GM23338 (cell line): Measurements from ENCODE around the gene PLA2R1. TPM values are rescaled to one million over a fixed set of nuclear protein-coding genes. Genes with fewer than 3 reads are reported as not detected.

Source experiments
- ATAC-seq: fragments of 200-7000 bp; cut with Tn5 transposase; 3 replicates; pipeline ENCODE4 v1.9.1; 2020
- DNase-seq: peaks from one replicate; pipeline ENCODE4 v3.0.0-alpha.2; 2015; ENCODE audit warnings: low spot score
- H2AFZ ChIP-seq: fragments of 200-600 bp; sonication (generic); 2 replicates; pipeline ENCODE4 v1.8.0; 2016; ENCODE audit warnings: antibody characterized with exemption, mild to moderate bottlenecking, moderate library complexity
- H3F3A ChIP-seq: fragments of 200-600 bp; sonication (generic); replicated peaks from 2 replicates; pipeline ENCODE4 v1.8.0; 2017; ENCODE audit warnings: antibody characterized with exemption, mixed run types, low read depth
- H3K27ac ChIP-seq: fragments of 200-600 bp; sonication (generic); 2 replicates; pipeline ENCODE4 v1.6.1; 2016; ENCODE audit warnings: low read depth
- H3K27me3 ChIP-seq: fragments of 200-600 bp; sonication (generic); 2 replicates; pipeline ENCODE4 v1.8.0; 2016; ENCODE audit warnings: mild to moderate bottlenecking, mixed run types, moderate library complexity; ENCODE audit not compliant: insufficient read depth
- H3K36me3 ChIP-seq: fragments of 200-600 bp; sonication (generic); 2 replicates; pipeline ENCODE4 v1.8.0; 2016; ENCODE audit warnings: mild to moderate bottlenecking; ENCODE audit not compliant: insufficient read depth
- H3K4me1 ChIP-seq: fragments of 200-600 bp; sonication (generic); 2 replicates; pipeline ENCODE4 v1.8.0; 2016; ENCODE audit warnings: mild to moderate bottlenecking, moderate library complexity; ENCODE audit not compliant: insufficient read depth
- H3K4me2 ChIP-seq: fragments of 200-600 bp; sonication (generic); 2 replicates; pipeline ENCODE4 v1.7.1; 2017; ENCODE audit warnings: mixed run types
- H3K4me3 ChIP-seq: fragments of 200-600 bp; sonication (generic); 2 replicates; pipeline ENCODE4 v1.6.1; 2016; ENCODE audit warnings: mixed run types
- H3K79me2 ChIP-seq: fragments of 200-600 bp; sonication (generic); replicated peaks from 2 replicates; pipeline ENCODE4 v1.8.0; 2017; ENCODE audit warnings: mild to moderate bottlenecking; ENCODE audit not compliant: insufficient read depth
- H3K9me2 ChIP-seq: fragments of 200-600 bp; sonication (generic); 2 replicates; pipeline ENCODE4 v1.8.0; 2017; ENCODE audit not compliant: insufficient read depth
- H4K20me1 ChIP-seq: fragments of 200-600 bp; sonication (generic); replicated peaks from 2 replicates; pipeline ENCODE4 v1.8.0; 2017; ENCODE audit warnings: mild to moderate bottlenecking; ENCODE audit not compliant: insufficient read depth
- H3K27ac Mint-ChIP-seq: 2 replicates; pipeline ENCODE4 v1.8.0; 2020; ENCODE audit warnings: inconsistent platforms, mild to moderate bottlenecking, moderate library complexity, mixed read lengths
- H3K27me3 Mint-ChIP-seq: 3 replicates; pipeline ENCODE4 v1.8.0; 2022; ENCODE audit warnings: low read depth, mild to moderate bottlenecking, moderate library complexity, mixed read lengths, inconsistent platforms; ENCODE audit not compliant: insufficient read depth, poor library complexity
- H3K36me3 Mint-ChIP-seq: 3 replicates; pipeline ENCODE4 v1.8.0; 2021; ENCODE audit warnings: low read depth, mild to moderate bottlenecking, inconsistent platforms, moderate library complexity, mixed read lengths
- H3K4me1 Mint-ChIP-seq: 3 replicates; pipeline ENCODE4 v1.8.0; 2020; ENCODE audit warnings: mild to moderate bottlenecking, inconsistent platforms, mixed read lengths
- H3K4me3 Mint-ChIP-seq: 3 replicates; pipeline ENCODE4 v1.8.0; 2021; ENCODE audit warnings: moderate library complexity, mild to moderate bottlenecking, inconsistent platforms, mixed read lengths
- H3K9me3 Mint-ChIP-seq: 3 replicates; pipeline ENCODE4 v1.8.0; 2020; ENCODE audit warnings: moderate library complexity, mild to moderate bottlenecking, inconsistent platforms, mixed read lengths
- CREB1 ChIP-seq: fragments of 250-450 bp; sonication (Bioruptor Pico); IDR thresholded peaks from 2 replicates; pipeline ENCODE4 v1.5.0; 2020; ENCODE audit warnings: low read depth, mild to moderate bottlenecking, moderate library complexity
- EZH2 ChIP-seq: fragments of 200-600 bp; sonication (generic); IDR thresholded peaks from one replicate; pipeline ENCODE4 v1.8.0; 2017; ENCODE audit warnings: antibody characterized with exemption, mild to moderate bottlenecking, low read depth; ENCODE audit not compliant: unreplicated experiment
- EZH2phosphoT487 ChIP-seq: fragments of 200-600 bp; sonication (generic); IDR thresholded peaks from one replicate; pipeline ENCODE4 v1.8.1; 2018; ENCODE audit warnings: antibody characterized with exemption; ENCODE audit not compliant: unreplicated experiment
- NANOG ChIP-seq: IDR thresholded peaks from 2 replicates; pipeline ENCODE4 v1.6.1; 2016; ENCODE audit warnings: antibody characterized with exemption, borderline replicate concordance
- POLR2AphosphoS5 ChIP-seq: IDR thresholded peaks from 2 replicates; pipeline ENCODE4 v1.6.1; 2016; ENCODE audit warnings: antibody characterized with exemption, low read depth
- STAT1 ChIP-seq: IDR thresholded peaks from one replicate; pipeline ENCODE4 v1.6.1; 2016; ENCODE audit warnings: antibody characterized with exemption; ENCODE audit not compliant: unreplicated experiment
- ZNF114 ChIP-seq: fragments of 250-450 bp; sonication (Bioruptor Pico); IDR thresholded peaks from 2 replicates; pipeline ENCODE4 v1.5.0; 2020; ENCODE audit warnings: mild to moderate bottlenecking, moderate library complexity
- ZNF331 ChIP-seq: fragments of 250-450 bp; sonication (Bioruptor Pico); IDR thresholded peaks from 2 replicates; pipeline ENCODE4 v1.5.0; 2020; ENCODE audit warnings: low read depth, mild to moderate bottlenecking, moderate library complexity
- polyA plus RNA-seq: library from polyadenylated mRNA; unstranded; fragments of >200 nt; fragmentation: Nextera tagmentation; extraction: Ambion mirVana; gene quantifications from 2 replicates; pipeline ENCODE4 v1.2.1, GENCODE V29; 2016
- total RNA-seq: library from RNA; depleted of rRNA; stranded (reverse); fragments of >200 nt; shearing (Covaris generic); gene quantifications from 2 replicates; pipeline ENCODE4 v1.2.3, GENCODE V29; 2014
- TF ChIP-seq, protein P1 (sequence below), 2 experiments: fragments of 200-600 bp in 1 of 2; sonication (generic) in 1 of 2; conservative IDR thresholded peaks; 2 replicates each; pipeline versions ENCODE4 v1.5.1 to v1.6.1; 2016 to 2017; ENCODE audit warnings: antibody characterized with exemption in 2 of 2, low read depth in 2 of 2, mild to moderate bottlenecking in 2 of 2, moderate library complexity in 1 of 2
- TF ChIP-seq, protein P2 (sequence below): IDR thresholded peaks from 2 replicates; pipeline ENCODE4 v1.6.1; 2016; ENCODE audit warnings: antibody characterized with exemption
- TF ChIP-seq, protein P3 (sequence below): fragments of 250-450 bp; sonication (Bioruptor Pico); IDR thresholded peaks from 2 replicates; pipeline ENCODE4 v1.5.0; 2020; ENCODE audit warnings: mild to moderate bottlenecking, moderate library complexity
- TF ChIP-seq, protein P4 (sequence below): IDR thresholded peaks from one replicate; pipeline ENCODE4 v1.6.1; 2018; ENCODE audit warnings: antibody characterized with exemption; ENCODE audit not compliant: unreplicated experiment

PLA2R1 gene
- total and polyA plus RNA-seq, 2 experiments from 2014 or later, result 0.57 to 1.2 TPM

DNA sequence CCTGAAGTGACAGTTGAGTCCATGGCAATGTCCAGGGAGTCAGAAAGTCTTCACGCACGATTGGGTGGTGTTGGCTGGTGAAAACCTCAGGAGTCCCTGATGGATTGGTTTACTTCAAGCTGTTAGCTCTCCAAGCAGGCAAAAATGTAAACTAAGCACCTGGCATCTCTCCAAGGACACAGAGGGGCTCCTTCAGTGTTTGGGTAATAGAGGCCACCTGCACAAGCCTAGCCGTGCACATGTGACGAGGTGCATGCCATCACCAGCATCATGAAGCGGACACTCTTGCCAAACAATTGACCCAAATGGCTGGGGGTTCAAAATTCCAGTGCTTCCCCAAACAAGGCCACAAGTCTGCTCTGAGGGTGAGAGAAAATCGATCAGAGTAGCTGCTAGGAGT, 159.7 kb downstream of the PLA2R1 start:
- no peak overlapping the region for H3K27ac Mint-ChIP-seq
- no peak overlapping the region for H3K27ac ChIP-seq
- peaks cover 6% of the 10 kb centered on the region; the same call in 1 of the 2 replicates for H3K4me1 ChIP-seq
- no peak for ATAC-seq
- H3K4me3 ChIP-seq, result no peak overlapping the region
- peaks cover 22% of the 10 kb centered on the region for H3K27me3 Mint-ChIP-seq
- H3K9me2 ChIP-seq, result no peaks in the 10 kb centered on the region
- no peak for DNase-seq
- peaks cover 28% of the 10 kb centered on the region for H3K27me3 ChIP-seq
- no peak overlapping the region for H3K4me2 ChIP-seq
- TF ChIP-seq, protein P1, sequence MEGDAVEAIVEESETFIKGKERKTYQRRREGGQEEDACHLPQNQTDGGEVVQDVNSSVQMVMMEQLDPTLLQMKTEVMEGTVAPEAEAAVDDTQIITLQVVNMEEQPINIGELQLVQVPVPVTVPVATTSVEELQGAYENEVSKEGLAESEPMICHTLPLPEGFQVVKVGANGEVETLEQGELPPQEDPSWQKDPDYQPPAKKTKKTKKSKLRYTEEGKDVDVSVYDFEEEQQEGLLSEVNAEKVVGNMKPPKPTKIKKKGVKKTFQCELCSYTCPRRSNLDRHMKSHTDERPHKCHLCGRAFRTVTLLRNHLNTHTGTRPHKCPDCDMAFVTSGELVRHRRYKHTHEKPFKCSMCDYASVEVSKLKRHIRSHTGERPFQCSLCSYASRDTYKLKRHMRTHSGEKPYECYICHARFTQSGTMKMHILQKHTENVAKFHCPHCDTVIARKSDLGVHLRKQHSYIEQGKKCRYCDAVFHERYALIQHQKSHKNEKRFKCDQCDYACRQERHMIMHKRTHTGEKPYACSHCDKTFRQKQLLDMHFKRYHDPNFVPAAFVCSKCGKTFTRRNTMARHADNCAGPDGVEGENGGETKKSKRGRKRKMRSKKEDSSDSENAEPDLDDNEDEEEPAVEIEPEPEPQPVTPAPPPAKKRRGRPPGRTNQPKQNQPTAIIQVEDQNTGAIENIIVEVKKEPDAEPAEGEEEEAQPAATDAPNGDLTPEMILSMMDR (conservative IDR thresholded peaks at IDR 0.05; ENCODE audit: low read depth in 2 of 2), result no peak
- TF ChIP-seq, protein P2, sequence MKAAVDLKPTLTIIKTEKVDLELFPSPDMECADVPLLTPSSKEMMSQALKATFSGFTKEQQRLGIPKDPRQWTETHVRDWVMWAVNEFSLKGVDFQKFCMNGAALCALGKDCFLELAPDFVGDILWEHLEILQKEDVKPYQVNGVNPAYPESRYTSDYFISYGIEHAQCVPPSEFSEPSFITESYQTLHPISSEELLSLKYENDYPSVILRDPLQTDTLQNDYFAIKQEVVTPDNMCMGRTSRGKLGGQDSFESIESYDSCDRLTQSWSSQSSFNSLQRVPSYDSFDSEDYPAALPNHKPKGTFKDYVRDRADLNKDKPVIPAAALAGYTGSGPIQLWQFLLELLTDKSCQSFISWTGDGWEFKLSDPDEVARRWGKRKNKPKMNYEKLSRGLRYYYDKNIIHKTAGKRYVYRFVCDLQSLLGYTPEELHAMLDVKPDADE, result no peak
- TF ChIP-seq EZH2phosphoT487 (no peak), EZH2 (no peak), CREB1 (no peak), ZNF331 (CRISPR knock-in tag) (no peak), NANOG (no peak), POLR2AphosphoS5 (no peak), ZNF114 (no peak), STAT1 (no peak)
- TF ChIP-seq, protein P3, sequence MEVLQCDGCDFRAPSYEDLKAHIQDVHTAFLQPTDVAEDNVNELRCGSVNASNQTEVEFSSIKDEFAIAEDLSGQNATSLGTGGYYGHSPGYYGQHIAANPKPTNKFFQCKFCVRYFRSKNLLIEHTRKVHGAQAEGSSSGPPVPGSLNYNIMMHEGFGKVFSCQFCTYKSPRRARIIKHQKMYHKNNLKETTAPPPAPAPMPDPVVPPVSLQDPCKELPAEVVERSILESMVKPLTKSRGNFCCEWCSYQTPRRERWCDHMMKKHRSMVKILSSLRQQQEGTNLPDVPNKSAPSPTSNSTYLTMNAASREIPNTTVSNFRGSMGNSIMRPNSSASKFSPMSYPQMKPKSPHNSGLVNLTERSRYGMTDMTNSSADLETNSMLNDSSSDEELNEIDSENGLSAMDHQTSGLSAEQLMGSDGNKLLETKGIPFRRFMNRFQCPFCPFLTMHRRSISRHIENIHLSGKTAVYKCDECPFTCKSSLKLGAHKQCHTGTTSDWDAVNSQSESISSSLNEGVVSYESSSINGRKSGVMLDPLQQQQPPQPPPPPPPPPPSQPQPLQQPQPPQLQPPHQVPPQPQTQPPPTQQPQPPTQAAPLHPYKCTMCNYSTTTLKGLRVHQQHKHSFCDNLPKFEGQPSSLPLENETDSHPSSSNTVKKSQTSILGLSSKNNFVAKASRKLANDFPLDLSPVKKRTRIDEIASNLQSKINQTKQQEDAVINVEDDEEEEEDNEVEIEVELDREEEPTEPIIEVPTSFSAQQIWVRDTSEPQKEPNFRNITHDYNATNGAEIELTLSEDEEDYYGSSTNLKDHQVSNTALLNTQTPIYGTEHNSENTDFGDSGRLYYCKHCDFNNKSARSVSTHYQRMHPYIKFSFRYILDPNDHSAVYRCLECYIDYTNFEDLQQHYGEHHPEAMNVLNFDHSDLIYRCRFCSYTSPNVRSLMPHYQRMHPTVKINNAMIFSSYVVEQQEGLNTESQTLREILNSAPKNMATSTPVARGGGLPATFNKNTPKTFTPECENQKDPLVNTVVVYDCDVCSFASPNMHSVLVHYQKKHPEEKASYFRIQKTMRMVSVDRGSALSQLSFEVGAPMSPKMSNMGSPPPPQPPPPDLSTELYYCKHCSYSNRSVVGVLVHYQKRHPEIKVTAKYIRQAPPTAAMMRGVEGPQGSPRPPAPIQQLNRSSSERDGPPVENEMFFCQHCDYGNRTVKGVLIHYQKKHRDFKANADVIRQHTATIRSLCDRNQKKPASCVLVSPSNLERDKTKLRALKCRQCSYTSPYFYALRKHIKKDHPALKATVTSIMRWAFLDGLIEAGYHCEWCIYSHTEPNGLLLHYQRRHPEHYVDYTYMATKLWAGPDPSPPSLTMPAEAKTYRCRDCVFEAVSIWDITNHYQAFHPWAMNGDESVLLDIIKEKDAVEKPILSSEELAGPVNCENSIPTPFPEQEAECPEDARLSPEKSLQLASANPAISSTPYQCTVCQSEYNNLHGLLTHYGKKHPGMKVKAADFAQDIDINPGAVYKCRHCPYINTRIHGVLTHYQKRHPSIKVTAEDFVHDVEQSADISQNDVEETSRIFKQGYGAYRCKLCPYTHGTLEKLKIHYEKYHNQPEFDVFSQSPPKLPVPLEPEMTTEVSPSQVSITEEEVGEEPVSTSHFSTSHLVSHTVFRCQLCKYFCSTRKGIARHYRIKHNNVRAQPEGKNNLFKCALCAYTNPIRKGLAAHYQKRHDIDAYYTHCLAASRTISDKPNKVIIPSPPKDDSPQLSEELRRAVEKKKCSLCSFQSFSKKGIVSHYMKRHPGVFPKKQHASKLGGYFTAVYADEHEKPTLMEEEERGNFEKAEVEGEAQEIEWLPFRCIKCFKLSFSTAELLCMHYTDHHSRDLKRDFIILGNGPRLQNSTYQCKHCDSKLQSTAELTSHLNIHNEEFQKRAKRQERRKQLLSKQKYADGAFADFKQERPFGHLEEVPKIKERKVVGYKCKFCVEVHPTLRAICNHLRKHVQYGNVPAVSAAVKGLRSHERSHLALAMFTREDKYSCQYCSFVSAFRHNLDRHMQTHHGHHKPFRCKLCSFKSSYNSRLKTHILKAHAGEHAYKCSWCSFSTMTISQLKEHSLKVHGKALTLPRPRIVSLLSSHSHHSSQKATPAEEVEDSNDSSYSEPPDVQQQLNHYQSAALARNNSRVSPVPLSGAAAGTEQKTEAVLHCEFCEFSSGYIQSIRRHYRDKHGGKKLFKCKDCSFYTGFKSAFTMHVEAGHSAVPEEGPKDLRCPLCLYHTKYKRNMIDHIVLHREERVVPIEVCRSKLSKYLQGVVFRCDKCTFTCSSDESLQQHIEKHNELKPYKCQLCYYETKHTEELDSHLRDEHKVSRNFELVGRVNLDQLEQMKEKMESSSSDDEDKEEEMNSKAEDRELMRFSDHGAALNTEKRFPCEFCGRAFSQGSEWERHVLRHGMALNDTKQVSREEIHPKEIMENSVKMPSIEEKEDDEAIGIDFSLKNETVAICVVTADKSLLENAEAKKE (CRISPR knock-in tag), result no peak
- TF ChIP-seq, protein P4, sequence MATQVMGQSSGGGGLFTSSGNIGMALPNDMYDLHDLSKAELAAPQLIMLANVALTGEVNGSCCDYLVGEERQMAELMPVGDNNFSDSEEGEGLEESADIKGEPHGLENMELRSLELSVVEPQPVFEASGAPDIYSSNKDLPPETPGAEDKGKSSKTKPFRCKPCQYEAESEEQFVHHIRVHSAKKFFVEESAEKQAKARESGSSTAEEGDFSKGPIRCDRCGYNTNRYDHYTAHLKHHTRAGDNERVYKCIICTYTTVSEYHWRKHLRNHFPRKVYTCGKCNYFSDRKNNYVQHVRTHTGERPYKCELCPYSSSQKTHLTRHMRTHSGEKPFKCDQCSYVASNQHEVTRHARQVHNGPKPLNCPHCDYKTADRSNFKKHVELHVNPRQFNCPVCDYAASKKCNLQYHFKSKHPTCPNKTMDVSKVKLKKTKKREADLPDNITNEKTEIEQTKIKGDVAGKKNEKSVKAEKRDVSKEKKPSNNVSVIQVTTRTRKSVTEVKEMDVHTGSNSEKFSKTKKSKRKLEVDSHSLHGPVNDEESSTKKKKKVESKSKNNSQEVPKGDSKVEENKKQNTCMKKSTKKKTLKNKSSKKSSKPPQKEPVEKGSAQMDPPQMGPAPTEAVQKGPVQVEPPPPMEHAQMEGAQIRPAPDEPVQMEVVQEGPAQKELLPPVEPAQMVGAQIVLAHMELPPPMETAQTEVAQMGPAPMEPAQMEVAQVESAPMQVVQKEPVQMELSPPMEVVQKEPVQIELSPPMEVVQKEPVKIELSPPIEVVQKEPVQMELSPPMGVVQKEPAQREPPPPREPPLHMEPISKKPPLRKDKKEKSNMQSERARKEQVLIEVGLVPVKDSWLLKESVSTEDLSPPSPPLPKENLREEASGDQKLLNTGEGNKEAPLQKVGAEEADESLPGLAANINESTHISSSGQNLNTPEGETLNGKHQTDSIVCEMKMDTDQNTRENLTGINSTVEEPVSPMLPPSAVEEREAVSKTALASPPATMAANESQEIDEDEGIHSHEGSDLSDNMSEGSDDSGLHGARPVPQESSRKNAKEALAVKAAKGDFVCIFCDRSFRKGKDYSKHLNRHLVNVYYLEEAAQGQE, result no peak
- no peak overlapping the region for H2AFZ ChIP-seq
- H3K36me3 Mint-ChIP-seq, result no peaks in the 10 kb centered on the region
- H3F3A ChIP-seq, result no peaks in the 10 kb centered on the region
- no peaks in the 10 kb centered on the region for H3K79me2 ChIP-seq
- peak overlapping the region; percentile 85; the same call in 1 of the 3 replicates for H3K4me3 Mint-ChIP-seq
- H3K4me1 Mint-ChIP-seq, result peaks cover 6% of the 10 kb centered on the region
- H3K9me3 Mint-ChIP-seq, result no peaks in the 10 kb centered on the region
- no peaks in the 10 kb centered on the region for H3K36me3 ChIP-seq
- H4K20me1 ChIP-seq, result no peaks in the 10 kb centered on the region; the same call in 1 of the 2 replicates
